Measurements from ENCODE around the gene LAMP2.

GRCh38 chrX:120459309-120459708, 9.8 kb downstream of the LAMP2 start:
- TF ChIP-seq CTCF (IDR thresholded peaks at IDR 0.05; ENCODE audit: low read length): no peak
- no peak for TF ChIP-seq EZH2 (optimal IDR thresholded peaks at IDR 0.05; ENCODE audit: low read depth, low read length)
- TF ChIP-seq EZH2phosphoT487 (IDR thresholded peaks at IDR 0.05; ENCODE audit: low read length): no peak

All from MM.1S (cell line).